ENCODE data around the gene CRADD.

DNA sequence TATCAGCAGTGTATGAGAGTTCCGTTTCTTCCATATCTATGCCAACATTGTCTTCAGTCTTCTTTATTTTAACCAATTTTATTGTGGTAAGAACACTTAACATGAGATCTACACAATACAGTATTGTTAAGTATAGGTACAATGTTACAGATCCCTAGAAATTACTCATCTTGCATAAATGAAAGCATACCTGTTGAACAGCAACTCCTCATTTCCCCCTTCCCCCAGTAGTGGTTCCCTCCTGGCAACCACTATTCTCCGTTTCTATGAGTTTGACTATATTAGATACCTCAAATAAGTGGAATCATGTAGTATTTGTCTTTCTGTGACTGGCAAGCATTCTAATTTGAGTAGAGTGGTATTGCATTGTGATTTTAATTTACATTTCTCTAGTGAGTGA is 150.5 kb downstream of the CRADD start:
- TF ChIP-seq, protein P1, sequence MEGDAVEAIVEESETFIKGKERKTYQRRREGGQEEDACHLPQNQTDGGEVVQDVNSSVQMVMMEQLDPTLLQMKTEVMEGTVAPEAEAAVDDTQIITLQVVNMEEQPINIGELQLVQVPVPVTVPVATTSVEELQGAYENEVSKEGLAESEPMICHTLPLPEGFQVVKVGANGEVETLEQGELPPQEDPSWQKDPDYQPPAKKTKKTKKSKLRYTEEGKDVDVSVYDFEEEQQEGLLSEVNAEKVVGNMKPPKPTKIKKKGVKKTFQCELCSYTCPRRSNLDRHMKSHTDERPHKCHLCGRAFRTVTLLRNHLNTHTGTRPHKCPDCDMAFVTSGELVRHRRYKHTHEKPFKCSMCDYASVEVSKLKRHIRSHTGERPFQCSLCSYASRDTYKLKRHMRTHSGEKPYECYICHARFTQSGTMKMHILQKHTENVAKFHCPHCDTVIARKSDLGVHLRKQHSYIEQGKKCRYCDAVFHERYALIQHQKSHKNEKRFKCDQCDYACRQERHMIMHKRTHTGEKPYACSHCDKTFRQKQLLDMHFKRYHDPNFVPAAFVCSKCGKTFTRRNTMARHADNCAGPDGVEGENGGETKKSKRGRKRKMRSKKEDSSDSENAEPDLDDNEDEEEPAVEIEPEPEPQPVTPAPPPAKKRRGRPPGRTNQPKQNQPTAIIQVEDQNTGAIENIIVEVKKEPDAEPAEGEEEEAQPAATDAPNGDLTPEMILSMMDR (IDR thresholded peaks at IDR 0.05 in 4 of 5, conservative IDR thresholded peaks at IDR 0.05 in 1 of 5): no peak
- no peak for TF ChIP-seq POLR2A (IDR thresholded peaks at IDR 0.05)

Measured in gastrocnemius medialis (tissue), 4 donors.